Endometrium (tissue), 2 donors: Measurements from ENCODE around the gene TOB1.
"Not testable (repeated sequence)": the region's sequence is repeated elsewhere in the genome, so short reads cannot be mapped to it uniquely, and the experiment has no call there.

ENCODE experiments used
- FAIRE-seq: peaks from 2 replicates; lab custom pipeline; 2012; peaks lifted over from hg19 to GRCh38; lab: Jason Lieb, UNC
- donor health status: control.
- donor health status: control.

The TOB1 gene

DNA sequence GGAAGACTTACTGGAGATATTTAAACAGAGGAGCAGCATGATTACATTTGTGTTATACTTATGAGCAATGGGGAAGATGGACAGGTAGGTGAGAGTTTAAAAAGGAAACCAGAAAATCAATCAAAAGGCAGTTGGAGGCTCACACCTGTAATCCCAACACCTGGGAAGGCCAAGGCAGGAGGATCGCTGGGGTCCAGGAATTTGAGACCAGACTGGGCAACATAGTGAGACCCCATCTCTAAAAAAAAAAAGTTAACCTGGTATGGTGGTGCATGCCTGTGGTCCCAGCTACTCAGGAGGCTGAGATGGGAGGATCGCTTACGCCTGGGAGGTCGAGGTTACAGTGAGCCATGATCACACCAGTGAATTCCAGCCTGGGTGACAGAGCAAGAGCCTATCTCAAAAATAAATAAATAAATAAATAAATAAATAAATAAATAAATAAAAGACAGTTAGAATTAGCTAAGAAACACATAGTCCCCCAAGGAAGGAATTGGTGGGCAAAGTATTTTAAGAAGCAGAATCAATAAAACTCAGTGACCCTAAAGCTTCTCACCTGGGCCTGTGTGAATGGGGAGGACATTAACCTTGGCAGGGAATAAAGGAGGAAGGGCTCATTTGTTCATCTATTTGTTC, 32.3 kb upstream of the TOB1 start:
- FAIRE-seq, result no peak

DNA sequence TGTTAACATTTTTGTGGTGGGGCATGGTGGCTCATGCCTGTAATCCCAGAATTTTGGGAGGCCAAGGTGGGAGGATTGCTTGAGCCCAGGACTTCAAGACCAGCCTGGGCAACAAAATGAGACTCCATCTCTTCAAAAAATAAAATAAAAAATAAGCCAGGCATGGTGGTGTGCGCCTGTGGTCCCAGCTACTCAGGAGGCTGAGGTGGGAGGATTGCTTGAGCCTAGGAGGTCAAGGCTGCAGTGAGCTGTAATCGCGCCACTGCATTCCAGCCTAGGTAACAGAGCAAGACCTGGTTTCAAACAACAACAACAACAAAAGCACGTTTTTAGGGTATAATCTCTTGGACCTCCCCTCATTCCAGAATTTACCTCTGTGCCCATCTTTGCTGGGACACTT, 28.4 kb upstream of the TOB1 start:
- FAIRE-seq, result not testable (repeated sequence)

DNA sequence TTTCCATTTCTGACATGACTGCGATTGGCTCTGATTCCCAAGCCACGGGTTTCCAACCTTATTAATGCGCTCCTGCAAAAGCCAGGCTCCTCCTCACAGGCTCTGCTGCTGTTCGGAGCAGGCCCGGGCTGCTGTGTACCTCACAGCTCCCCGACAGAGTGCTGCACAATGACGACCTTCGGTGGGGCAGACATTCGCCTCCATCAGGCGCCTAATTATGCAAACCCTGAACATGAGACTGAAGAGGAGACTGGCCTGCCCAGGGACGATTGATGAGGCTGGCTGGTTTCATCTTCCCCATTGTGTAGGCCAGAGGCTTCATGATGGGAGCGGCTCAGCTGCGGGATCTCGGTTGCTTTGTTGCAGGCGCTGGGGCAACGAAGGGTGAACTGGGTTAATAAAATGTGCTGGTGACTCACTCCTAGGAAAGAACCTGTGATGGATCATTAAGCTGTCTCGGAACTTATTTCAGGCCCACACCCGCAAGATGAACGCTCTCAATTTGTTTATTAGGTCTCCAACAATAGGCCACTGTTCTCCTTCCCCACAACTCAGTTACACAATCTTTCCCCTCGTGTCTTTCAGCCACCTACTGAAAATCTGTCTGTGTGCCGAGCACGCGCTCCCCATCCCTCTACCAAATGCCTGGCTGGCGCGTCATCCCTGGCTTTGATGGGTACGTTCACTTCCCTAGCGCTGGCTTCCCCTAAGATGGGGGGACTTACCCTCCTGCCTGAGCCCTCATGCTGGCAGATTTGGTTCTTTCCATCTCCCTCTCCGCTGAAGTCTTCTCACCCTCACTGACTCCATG, 27.2 kb upstream of the TOB1 start:
- no peak for FAIRE-seq

DNA sequence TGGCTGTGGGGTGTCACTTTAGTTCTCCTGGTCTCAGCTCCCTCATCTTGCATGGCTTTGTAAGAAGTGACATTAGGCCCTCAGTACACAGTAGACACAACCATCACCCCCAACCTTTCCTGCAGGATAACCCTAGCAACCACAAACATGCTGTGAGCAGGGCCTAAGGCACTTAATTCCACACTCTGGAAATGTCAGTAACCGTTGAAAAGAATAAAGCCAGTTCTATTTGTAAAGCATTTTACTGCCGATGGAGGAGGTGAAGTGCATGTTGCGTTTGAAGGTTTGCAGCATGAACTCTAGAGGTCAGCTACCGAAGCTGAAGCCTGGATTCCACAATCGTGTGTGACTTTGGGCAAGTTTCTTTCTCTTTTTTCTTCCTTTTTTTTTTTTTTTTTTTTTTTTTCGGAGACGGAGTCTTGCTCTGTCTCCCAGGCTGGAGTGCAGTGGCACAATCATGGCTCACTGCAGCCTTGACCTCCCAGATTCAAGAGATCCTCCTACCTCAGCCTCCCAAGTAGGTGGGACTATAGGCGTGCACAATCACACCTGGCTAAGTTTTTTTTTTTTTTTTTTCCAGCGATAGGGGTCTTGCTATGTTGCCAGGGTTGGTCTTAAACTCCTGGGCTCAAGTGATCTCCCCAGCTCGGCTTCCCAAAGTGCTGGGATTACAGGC, 26.1 kb upstream of the TOB1 start:
- no peak for FAIRE-seq

DNA sequence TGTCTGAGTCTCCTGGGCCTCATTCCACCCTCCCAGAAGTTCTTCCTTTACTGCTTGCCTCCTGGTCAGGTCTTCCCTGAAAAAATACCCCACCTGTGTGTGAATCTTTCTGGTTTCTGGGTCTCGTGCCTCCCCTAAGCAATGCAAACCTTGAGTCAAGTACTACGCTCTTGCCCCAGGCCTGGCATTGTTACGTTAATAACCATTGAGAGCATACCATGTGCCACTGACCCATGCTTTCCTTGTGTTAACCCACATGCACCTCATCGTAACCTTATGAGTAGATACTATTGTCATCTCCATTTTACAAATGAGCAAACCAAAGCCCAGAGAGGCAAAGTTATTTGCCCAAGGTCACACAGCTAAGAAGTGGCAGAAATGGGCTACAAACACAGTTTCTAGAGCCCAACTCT, 25.4 kb upstream of the TOB1 start:
- no peak for FAIRE-seq

DNA sequence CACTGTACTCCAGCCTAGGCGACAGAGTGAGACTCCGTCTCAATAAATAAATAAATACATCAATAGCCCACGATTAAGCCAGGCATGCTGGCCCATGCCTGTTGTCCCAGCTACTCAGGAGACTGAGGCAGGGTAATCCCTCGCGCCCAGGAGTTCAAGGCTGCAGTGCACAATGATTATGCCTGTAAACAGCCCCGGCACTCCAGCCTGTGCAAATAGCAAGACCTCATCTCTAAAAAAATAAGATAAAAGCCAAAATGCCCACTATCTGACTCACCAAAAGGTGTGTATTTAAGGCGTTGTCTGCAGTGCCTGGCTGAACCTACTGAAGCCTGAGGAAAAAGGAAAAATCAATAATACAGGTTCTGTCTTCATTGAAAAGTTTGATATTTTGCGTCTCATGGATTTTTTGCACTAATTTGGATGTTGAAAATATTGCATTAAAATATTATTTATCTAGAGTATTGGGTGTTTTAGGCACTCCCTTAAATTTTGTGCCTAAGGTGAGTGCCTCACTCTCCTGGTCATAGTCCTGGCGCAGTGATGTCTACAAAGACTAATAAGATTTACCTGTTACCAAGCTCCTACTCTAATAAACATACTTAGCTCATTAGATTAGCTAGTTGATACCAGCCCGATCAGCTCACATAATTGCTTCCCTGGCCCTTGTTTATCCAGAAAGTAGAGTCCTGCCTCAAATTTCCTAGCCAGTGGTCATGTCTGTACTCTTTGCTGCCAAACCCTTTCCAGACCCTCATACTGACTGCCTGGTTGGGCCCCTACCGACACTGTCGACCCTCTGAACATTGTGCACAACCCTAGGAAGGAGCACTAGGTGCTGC, 24.7 kb upstream of the TOB1 start:
- FAIRE-seq, result no peak

DNA sequence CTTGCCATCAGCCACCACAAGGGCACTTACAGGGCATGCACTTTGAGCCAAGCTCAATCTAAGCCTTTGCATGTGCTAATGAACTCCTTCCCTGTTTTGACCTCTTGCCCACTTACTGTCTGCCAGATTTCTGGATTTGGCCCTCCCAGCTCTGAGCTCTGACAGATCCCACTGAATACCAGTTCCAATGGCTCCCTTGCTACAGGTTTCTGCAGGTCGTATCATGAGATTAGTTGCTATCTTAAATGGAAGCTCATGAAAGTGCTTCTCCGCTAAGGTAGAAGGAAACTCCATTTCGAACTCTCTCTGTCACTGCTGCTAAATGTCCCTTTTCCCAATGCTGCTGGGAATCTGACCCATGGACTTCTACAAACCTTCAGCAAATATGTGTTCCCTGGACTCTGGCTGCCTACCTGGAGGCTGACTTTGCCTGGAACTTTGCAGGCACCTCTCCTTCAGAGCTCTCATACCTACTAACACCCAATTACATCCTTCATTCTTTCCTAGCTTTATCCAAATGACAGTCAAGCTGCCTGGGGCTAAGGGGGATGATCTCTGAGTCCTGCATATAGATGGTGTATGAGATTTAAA, 23.5 kb upstream of the TOB1 start:
- no peak for FAIRE-seq

DNA sequence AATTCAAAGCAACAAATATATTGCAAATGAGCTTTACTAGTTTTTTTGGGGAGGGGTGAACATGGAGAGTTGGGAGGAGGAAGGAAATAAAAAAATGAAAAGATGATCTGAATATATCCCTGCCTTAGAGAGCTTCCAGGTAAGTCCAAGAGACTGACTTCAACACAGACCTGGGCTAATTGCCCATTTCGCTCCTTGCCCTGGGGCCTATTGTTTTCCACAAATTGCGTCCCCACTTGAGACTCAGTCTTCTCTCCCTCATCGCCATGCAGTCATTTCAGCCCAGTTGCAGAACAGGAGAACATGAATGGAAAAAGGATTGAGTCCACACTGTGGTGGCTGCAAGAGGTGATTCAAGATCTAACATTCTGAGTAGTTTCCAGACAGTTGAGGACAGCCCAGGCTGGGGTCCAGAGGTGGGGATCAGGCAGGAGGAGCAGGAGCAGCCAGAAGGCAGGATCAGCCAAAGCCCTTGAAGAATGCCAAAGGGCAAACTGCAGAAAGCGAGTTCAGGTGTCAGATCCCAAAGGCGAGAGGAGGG, 21.6 kb upstream of the TOB1 start:
- no peak for FAIRE-seq

DNA sequence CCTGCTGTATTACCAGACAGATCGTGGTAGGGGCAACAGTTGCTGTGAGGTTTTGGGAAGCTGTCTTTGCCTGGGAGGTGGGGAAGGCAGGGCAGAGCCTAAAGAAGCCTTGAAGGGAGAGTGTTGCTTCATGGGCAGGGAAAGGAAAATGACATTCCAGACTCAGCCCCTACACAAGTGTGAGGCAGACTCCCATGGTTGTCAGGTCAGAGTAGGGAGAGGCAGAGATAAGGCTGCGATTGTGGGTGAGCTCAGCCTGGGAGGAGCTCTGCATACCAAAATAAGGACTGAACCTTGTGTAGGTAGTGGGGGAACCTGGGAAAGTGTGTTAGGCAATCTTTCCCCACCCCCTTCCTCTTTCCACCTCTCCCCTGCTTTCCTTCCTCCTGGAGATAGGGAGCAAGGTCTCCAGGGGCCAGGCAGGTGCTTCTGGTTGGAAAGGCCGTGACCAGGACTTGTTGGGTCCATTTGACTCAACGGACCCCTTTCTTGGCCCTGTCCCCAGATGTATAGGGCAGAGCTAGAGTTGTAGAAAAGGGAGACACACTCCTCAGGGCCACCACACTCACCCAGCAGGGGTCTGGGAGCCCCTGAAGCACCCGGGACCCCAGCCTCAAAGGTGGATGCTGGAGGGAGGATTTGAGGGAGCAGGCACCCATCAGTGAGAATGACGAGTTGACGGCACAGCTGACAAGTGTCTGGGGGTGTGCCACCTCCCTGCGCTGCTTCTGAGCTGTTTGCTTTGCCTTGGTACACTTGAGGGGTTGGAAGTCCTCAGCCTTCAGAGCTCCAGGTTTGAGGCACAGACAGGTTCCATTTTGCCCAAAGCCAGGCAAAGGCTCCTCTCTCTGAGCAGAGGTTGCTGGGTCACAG, 18.5 kb upstream of the TOB1 start:
- no peak for FAIRE-seq

DNA sequence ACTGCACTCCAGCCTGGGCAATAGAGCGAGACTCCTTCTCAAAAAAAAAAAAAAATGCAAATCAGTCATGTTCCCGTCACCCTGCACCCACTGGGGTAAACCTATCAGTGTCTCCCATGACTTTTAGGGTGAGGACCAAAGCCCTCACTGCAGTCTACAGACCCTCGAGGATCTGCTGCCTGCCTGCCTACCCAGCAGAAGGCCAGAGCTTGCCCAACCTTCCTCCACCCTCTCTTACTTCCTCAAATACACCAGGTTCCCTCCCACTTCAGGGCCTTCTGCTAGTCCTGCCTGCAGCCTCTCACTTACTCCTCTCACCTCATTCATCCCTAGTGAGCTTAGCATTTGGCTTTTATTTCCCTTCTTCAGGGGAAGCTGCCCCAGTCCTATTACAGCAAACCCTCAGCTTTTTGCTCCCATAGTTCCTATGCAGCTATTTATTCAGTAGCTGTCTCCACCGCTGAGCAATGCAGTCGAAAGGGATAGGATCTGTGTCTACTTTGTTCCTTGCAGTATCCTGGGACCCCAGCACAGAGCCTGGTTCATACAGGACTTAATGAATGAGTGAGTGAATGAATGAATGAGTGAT, 17.8 kb upstream of the TOB1 start:
- FAIRE-seq, result no peak

DNA sequence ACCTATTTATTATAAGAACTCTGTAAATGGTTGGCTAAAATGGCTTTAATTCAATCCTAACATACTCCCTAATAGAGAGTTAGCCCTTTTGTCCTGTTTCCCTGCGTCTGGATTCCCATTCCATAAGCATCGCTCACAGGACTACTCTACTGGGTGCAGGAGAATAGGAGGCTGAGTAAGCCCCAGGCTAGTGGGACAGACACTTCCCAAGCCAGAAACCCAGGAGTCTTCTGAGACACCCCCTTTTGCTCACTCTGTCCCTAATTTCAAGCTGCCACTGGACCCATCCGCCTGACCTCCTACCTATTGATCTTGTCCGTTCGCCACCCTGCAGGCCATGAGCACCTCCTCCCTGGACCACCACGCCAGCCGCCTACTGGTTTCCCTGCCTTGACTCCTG, 16.7 kb upstream of the TOB1 start:
- no peak for FAIRE-seq

DNA sequence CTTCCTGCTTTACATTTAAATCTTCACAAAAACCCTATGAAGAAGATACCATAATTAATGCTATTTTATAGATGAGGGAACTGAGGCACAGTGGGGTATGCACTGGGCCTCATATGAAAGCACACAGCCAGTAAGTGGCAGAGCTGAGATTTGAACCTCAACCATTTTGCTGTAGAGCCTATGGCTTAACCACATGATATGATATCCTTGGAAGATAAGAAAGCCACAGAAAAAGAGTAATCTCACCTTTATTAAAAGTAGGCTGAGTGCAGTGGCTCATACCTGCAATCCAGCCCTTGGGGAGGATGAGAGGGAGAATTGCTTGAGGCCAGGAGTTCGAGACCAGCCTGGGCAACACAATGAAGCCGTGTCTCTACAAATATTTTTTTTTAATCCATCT, 15.0 kb upstream of the TOB1 start:
- no peak for FAIRE-seq

DNA sequence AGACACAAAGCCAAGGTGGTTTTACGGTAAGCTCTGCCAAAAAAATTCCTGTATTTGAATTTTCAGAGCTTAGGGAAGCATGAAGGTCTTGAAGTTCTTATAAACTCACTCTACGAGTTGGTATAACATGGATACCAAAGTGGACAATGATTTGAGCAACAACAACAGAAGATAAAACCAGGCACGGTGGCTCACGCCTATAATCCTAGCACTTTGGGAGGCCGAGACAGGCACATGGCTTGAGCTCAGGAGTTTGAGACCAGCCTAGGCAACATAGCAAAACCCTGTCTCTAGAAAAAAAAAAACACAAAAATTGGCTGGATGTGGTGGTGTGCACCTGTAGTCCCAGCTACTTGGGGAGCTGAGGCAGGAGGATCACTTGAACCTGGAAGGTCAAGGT, 12.9 kb upstream of the TOB1 start:
- FAIRE-seq, result no peak

DNA sequence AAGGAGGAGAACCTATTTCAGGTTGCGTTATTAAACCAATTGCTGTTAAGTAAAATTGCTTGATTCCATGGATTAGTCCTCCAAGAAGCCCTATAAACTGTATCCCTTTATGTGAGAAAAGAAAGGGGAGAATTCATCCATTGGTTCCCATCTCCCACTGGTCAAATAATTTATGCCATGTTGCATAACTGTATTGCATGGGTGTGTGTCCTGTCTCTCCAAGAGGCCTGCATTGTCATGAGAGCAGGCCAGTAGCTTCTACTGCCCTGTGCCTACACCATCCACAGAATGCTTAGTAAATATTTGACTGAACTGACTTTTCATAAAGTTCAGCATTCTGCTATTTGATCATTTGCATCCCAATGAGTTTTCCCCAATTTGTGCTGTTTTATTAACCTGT, 11.7 kb upstream of the TOB1 start:
- FAIRE-seq, result no peak

DNA sequence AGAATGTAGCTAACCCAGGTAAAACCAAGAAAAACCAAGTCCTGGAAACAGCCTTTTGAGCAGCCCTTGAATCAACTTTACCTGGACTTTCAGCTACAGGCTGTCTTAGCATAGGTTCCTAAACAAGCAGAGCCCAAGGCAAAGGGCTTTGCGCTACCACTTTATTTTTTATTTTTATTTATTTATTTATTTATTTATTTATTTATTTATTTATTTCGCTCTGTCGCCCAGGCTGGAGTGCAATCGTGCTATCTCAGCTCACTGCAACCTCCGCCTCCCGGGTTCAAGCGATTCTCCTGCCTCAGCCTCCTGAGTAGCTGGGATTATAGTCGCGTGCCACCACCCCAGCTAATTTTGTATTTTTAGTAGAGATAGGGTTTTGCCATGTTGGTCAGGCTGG, 10.9 kb upstream of the TOB1 start:
- not testable (repeated sequence) for FAIRE-seq

DNA sequence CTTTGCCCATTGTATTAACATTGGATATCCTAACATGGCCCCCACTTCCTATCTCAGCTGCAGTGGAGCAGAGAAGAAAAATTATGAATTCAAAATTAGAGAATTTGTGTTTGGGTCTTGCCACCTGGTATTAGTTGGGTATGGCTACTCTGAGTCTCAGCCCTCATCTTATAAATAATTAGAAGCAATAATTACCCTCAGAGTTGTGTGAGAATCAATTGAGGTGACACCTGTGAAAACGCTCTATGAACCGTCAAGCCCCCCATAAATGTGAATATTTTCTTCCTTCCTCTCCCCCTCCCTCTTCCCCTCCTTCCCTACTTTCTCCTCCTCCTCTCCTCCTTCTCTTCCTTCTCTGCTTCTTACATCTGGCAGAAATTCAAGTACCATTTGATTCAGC, 8.9 kb upstream of the TOB1 start:
- FAIRE-seq, result no peak

DNA sequence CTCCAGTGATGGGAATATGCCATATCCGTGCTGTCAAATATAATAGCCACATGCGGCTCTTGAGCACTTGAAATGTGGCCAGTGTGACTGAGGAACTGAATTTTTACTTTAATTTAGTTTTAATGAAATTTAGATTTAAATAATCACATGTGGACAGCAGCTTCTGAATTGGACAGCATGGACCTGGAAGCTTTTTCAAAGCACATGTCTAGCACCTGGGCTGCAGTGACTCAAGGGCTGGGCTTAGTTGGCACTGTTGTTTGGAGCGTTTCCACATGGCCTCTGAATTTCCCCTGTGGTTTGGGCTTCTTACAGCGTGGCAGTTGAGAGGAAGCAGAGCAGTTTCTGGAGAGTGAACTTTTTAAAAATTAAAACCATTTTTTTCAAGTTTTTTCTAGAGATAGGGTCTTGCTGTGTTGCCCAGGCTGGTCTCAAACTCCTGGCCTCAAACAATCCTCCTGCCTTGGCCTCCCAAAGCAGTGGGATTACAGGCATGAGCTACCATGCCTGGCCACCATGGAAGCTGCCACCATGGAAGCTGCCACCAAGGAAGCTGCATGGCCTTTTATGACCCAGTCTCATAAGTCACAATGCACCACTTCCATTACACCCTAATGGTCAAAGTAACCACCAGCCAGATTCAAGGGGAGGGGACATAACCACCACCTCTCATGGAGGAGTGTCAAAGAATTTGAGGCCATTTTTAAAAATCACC, 6.7 kb upstream of the TOB1 start:
- no peak for FAIRE-seq

DNA sequence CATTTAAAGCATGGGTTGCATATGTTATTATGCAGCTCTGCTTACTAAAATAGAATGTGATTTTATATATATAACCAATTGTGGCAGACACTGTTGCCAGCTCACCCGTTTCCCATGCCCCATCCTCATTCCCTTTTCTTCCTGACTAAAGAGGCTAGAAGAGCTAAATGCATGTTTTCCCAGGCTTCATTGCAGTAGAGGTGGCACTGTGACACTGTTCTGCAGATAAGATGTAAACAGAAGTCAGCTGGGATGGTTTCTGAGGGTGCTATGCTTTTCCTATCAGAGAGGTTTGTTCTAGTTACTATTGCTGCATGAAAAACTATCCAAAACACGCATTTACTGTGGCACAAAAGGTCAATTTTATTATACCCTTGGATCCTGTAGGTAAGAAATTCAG, 5.7 kb upstream of the TOB1 start:
- FAIRE-seq, result no peak

DNA sequence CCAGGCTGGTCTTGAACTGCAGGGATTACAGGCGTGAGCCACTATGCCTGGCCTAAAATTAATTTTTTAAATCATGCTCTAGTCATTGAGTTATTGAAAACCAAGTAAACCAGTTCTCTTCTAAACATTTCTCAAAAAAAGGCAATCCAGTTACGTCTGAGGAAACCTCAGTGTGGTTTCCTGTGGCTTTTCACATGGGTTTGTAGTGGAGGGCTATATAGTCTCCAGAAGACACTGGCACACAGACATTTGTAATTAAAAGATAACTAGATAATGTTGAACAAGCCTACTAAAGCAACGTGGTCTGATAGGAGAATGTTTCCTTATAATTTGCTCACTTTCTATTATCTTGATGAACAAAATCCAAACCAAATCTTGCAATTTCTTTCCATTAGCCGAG, 5.2 kb upstream of the TOB1 start:
- no peak for FAIRE-seq

DNA sequence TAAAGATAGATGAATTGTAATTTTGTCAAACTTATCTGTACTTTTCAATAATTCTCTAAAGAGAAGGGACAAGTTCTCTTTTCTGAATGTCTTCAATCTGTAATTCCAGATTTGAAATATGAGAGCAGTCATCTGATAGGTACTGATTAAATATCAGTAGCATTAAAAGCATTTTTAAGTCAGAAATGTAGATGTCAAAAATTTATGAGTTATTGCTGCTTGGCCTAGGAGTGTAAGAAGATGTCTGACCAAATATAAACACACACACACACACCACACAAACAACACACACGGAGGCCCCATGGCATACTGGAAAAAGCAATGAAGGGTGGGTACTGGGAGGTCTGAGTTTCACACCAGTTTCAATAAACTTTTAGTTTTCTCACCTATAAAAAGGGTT, 2.4 kb upstream of the TOB1 start:
- no peak for FAIRE-seq
